KOPT-K1 (cell line): ENCODE measurements around the gene CRACDL.

Experiments used
- H3K27ac ChIP-seq: fragments of 200-600 bp; sonication (generic); 2 replicates; pipeline ENCODE4 v1.5.1; 2016; ENCODE audit warnings: antibody characterized with exemption, mild to moderate bottlenecking, low read depth, low read length; ENCODE audit not compliant: poor library complexity, severe bottlenecking
- H3K36me3 ChIP-seq: fragments of 200-600 bp; sonication (generic); 2 replicates; pipeline ENCODE4 v1.5.1; 2017; ENCODE audit warnings: antibody characterized with exemption, mild to moderate bottlenecking, low read length, moderate library complexity; ENCODE audit not compliant: insufficient read depth
- H3K9me3 ChIP-seq: fragments of 200-600 bp; sonication (generic); 2 replicates; pipeline ENCODE4 v1.5.1; 2017; ENCODE audit warnings: antibody characterized with exemption, low read length, mild to moderate bottlenecking; ENCODE audit not compliant: insufficient read depth, poor library complexity, severe bottlenecking

CRACDL gene

DNA sequence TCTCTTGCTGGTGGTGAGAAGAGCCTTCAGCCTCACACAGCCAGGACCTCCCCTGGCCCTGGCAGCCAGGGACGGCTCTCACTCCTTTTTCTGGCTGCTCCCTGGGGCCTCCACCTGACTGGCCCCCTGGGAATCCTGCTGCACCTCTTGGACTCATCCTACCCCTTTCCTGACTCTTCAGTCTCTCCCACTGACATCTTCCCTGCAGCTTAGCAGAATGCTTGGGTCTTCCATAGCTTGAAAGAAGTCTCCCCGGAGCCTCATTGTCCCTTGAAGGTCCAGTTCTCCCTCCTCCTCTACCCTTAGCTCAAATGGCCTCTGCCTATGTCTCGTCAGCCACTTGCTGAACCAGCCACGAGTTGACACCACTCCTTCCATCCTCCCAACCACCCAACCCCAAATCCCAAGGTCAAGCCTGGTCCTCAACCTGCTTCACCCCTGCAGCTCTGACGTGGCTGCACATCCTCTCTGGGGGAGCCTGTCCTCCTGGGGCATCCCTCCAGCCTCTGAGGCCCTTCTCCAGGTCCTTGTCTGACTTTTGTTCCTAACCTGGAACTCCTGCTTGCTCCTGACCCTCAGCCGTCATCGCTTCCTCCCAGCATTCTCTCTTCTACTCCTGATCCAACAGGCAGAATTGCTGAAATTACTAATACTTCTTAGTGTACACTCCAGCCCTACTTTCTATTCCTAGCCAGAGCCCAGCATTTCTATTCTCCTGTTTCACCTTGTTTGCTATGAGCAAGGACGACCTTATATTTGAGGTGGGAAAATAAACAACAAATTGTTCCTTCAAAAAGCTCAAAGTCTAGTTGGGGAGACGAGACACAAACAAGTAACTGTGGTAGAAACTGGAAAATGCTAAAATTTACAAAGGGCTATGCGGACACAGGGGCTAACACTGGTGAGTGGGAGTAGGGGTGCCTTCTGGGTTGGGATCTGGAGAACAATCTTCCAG, 136.4 kb downstream of the CRACDL start:
- Histone ChIP-seq H3K9me3 (no peaks in the 10 kb centered on the region), H3K36me3 (no peaks in the 10 kb centered on the region), H3K27ac (no peak overlapping the region)

DNA sequence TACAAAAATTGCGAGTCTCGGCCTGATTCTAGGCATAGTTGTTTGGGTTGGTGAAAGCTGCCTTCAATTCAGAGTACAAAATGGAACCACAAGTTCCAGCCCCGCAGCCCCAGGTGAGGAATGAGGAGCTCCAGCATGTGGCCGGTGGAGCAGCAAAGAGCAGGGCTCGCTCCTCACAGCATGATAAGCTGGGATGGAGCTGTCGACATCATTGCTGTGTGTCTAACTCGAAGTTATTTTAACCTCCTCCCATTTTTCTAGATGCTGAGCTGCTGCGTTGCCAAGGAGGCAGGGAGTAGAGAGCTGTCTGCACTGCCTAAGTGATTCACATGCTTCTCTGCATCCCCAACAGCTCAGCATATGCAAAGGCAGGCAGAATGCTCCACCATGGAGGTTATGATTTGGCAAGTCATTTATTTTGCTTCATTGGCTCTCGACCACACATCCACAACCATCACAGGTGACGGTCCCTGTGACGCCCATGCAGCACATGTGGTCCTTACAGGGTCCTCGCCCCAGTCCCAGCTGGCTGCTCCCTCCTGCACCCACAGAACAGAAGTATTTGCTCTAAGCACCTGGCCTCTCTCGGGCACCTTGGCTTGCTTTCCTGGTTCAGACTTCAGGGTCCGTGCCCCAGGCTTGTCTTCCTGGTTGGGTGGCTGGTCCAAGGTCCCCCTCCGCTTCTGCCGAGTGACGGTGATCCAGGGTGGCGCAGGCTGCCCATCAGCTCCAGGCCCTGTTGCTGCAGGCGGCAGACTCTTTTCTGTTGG, 139.1 kb downstream of the CRACDL start:
- Histone ChIP-seq H3K36me3 (no peaks in the 10 kb centered on the region), H3K27ac (peak overlapping the region; percentile 52), H3K9me3 (no peaks in the 10 kb centered on the region)

DNA sequence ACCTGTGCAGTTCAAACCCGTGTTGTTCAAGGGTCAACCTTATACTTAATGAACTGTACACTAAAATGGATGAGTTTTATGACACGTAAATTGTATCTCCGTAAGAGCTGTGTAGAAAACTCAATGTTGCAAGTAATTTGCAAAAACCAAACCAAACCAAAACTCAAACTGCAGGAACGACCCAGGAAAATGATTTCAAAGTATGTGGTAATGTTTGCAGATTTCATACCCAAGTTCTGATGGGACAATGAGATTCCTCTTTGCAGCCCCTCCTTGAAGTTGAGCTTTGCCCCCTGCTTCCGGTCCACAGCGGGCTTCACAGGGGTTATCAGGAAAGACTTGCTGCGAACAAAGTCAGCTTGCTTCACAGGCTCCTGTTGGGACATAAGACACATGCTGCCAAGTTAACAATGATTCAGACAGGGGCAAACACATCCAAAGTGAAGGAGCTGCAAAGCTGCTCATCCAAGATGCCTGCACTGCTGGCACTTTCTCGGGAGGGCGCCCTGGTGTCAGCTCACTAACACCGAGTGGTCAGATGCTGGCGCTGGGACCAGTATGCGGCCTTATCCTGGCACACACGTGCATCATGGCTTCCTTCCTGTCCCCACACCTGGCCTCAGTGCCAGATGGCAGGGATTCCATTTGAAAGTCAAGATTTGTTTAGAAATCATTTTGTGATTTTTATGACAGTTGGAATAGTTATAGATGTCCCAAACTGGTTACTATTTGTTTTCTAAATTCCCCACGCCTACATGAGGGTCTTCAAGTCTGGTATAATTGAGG, 139.9 kb downstream of the CRACDL start:
- Histone ChIP-seq H3K27ac (peak overlapping the region; percentile 52), H3K9me3 (no peaks in the 10 kb centered on the region), H3K36me3 (no peaks in the 10 kb centered on the region)

DNA sequence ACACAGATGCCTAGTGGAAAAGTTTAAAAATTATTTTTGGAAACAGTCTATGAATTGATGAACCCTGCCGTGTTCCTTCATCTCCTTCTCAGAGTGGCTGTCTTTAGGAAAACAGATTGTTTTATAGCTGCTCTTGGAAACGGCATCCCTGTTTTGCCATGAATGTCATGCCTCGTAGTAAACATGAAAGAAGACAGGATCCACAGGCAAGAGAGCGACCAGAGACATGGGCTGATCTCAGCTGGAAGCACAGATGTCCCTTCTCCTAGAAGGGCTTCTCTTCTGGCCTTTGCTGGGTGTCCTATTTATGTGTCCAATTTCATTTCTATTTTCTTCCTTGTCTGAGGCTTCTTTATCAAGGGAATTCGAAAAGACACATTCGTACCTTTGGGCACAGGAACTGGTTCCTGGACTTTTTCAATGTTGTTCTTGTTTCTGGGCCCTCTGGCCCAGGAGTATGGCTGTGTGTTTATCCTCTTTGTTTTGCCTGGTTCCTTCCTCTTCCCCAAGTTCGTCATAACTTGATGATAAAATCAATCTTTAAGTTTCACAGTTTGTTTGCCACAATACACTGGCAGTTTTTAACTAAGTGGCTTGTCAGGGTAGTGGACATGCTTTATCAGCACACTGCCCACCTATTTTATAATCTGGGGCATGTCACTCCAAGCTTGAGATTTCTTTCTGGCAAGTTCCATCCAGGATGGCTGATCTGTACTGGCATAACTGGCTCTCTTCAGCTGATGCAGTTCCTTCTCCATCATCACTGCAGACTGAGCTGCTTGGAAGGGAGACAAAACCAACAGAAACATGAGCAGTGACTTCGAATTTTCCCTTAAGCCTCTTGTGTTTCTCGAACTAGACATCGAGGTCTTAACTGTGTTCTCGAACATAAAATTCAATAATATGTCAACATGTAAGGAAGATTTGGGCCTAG, 141.9 kb downstream of the CRACDL start:
- H3K9me3 ChIP-seq, result no peaks in the 10 kb centered on the region
- no peaks in the 10 kb centered on the region for H3K36me3 ChIP-seq
- H3K27ac ChIP-seq, result no peak overlapping the region

DNA sequence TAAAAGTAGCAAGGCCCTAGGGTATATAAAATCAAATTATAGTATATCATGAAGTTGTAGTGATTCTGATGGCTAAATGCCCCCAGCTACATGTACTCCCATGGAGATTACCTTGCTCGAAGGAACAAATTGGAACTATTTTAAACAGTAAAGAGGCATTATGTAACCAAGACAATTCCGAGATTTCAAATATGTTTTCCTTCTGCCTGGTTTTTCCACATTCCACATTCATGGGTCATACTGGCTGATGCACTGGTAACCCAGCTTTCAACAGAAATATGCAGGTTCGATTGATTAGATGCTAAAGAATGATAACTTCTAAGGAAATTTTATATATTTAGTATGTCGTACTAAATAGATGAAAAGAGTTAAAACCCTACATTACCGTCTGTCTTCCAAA, 142.8 kb downstream of the CRACDL start:
- H3K27ac ChIP-seq, result no peak overlapping the region
- no peaks in the 10 kb centered on the region for H3K36me3 ChIP-seq
- no peaks in the 10 kb centered on the region for H3K9me3 ChIP-seq

DNA sequence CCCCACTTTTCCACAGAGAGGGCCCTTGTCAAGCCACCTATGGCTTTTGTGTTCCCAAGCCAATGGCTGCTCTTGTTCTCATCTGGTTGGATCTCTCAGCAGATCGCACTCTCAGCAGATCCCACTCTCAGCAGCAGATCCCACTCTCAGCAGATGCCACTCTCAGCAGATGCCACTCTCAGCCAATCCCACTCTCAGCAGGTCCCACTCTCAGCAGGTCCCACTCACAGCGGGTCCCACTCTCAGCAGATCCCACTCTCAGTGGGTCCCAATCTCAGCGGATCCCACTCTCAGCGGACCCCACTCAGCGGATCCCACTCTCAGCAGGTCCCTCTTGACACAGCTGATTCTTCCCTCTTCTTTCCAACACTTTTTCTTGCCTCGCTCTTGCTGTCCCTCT, 145.8 kb downstream of the CRACDL start:
- Histone ChIP-seq H3K36me3 (no peaks in the 10 kb centered on the region), H3K9me3 (no peaks in the 10 kb centered on the region), H3K27ac (no peak overlapping the region)

DNA sequence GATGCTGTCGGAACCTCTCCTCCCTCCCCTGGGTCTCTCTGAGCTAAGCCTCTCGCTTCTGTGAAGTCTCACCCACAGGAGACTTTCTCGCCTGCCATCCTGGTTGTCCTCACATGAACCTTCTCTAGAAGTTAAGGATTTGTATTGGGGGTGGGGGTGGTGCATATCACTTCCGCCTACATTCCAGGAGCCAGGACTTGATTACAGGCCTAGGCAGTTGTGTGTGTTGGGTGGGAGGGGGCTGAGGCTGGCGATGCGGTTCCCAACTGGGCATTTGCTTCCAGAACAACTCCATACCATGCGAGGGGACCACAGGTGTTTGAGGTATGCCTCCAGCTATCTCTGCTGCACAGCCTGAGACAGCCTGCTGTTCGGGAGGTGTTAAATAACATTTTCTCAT, 148.3 kb downstream of the CRACDL start:
- Histone ChIP-seq H3K36me3 (no peaks in the 10 kb centered on the region), H3K9me3 (peaks cover under 1% of the 10 kb centered on the region), H3K27ac (peak overlapping the region; percentile 38)

DNA sequence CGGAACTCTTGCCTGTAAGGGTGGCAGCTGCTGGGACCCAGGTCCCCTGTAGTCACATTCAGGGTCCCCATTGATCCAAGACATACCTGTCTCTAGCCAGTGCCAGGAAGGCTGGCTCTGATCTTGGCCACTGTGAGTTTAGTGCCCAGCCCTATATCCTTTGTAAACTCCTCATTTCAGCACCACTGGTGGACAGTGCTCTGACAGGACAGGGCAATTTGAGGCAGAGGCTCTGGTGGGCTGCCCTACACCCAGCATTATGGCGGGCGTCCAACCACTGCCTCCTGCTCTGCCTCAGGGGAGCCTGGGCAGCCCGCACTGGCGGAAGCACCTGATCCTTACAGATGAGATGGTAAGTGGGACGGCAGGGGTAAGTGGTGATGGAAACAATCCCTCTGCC, 149.8 kb downstream of the CRACDL start:
- Histone ChIP-seq H3K36me3 (no peaks in the 10 kb centered on the region), H3K9me3 (peaks cover 14% of the 10 kb centered on the region), H3K27ac (no peak overlapping the region)

DNA sequence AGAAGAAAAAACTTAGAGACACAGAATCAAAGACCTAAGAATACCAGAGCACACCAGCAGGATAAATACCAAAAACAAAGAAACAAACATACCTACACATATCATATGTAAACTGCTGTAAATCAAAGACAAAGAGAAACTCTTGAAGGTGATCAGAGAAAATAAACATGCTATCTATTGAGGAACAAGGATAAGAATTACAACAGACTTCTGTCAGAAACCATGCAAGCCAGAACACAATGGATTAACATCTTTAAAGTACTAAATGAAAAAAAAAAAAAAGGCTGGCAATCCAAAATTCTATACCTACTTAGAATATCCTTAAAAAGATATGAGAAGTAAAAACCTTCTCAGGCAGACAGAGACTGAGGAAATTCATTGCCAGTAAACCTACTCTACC, 153.5 kb downstream of the CRACDL start:
- no peaks in the 10 kb centered on the region for H3K36me3 ChIP-seq

DNA sequence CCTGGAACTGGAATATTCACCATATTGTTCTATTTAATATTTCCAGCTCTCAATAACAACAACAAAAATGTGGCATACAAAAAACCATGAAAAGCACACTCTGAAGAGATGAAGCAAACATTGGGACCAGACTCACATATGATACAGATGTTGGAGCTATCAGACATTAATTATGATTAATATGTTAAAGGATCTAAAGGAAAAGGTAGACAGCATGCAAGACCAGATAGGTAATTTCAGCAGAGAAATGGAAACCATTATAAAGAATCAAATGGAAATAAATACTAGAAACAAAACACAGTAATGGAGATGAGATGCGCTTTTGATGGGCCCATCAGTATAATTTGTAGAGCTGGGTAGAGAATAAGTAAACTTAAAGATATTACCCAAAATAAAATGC, 154.2 kb downstream of the CRACDL start:
- Histone ChIP-seq H3K9me3 (peaks cover 14% of the 10 kb centered on the region), H3K27ac (no peak overlapping the region), H3K36me3 (no peaks in the 10 kb centered on the region)

More for the DNA sequence above, 153.5 kb downstream of the CRACDL start:
- Histone ChIP-seq H3K27ac (no peak overlapping the region), H3K9me3 (peaks cover 14% of the 10 kb centered on the region)

DNA sequence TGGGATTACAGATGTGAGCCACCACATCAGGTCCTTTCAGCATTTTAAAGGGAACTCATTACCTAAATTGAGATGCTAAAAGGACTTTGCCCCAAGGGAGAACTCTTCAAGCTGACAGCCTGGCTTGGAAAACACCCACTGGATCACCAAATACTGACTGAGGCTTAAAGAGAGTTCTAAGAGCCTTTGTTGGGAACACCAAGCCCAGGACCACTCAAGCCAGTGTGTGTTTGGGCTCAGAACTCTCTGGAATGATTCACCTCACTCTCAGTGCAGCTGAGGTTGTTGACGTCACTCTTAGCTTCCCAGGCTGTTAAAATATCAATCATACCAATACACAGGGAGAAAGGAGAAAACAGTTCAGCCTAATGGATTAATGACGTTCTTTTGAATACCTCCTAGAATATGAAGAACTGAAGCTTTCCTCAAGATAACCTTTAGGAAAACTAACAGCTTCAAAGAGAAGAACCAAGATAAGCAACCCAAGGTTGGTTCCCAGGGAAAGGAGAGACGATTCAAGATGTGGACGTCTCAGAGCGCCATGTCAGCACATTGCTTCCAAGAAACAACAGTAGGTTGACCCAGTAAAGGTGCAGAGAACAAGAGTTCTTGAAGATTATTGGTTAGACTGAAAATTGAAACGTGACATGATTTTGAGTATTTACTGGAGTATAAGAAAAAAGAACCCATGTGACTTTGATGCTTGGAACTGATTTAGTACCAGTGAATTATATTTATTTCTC, 157.1 kb downstream of the CRACDL start:
- no peaks in the 10 kb centered on the region for H3K36me3 ChIP-seq
- peaks cover 14% of the 10 kb centered on the region for H3K9me3 ChIP-seq
- no peak overlapping the region for H3K27ac ChIP-seq

DNA sequence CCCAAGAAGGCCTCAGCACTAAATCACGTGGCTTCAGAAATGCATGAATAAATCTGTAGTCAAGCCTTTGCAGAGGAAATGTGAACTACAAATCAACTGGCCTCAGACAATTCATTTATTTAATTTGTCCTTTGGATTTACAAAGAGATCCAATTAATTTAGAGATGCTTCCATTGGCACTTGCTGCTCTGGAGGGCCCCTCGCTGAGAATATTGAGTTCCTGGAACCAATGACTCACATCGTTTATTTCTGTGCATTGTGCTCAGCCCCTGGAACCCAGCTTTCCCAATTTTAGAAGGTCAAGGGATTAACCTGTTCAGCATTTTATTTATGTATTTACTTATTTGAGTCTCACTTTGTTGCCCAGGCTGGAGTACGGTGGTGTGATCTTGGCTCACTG, 157.9 kb downstream of the CRACDL start:
- H3K9me3 ChIP-seq, result peaks cover 14% of the 10 kb centered on the region
- H3K27ac ChIP-seq, result no peak overlapping the region
- H3K36me3 ChIP-seq, result no peaks in the 10 kb centered on the region

DNA sequence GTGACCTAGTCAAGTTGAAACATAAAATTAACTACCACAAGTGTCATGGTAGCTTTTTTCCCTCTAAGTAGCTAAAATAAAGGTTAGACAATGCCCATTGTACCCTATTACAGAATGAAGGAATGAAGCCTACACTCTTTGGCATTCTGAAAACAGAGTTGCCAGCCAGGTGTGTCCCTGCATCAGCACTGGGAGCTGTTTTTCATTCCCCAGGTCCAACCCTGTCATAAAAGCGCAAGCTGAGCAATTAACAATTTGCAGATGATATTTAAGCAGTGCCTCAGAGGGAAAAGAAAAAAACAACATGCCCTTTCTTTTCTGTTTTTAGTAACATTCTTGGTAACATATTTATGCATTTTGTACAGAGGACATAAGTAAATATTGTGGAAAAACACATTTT, 158.3 kb downstream of the CRACDL start:
- Histone ChIP-seq H3K36me3 (no peaks in the 10 kb centered on the region), H3K27ac (no peak overlapping the region), H3K9me3 (peaks cover 14% of the 10 kb centered on the region)
